Measurements from ENCODE around the gene GABRG3. TPM values are rescaled to one million over a fixed set of nuclear protein-coding genes. Genes with fewer than 3 reads are reported as not detected.

Gene GABRG3
- total RNA-seq, 4 donors from 2014 or later: not detected

DNA sequence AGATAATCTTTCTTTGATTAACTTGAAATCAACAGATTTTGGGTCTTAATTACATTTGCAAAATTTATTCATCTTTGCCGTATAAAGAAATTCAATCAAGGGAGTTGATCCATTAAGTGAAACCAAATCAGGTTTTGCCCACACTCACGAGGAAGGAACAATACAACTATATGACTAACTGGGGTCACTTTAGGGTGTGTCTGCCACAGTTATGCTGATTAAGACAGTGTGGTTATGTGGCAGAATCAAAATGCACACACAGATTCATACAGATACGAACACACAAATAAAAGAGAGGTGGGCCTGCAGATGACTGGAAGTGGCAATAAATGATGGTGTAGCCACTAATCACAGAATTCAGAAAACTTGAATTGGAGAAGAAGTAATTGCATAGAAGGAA, 543.5 kb downstream of the GABRG3 start:
- TF ChIP-seq, protein P1, sequence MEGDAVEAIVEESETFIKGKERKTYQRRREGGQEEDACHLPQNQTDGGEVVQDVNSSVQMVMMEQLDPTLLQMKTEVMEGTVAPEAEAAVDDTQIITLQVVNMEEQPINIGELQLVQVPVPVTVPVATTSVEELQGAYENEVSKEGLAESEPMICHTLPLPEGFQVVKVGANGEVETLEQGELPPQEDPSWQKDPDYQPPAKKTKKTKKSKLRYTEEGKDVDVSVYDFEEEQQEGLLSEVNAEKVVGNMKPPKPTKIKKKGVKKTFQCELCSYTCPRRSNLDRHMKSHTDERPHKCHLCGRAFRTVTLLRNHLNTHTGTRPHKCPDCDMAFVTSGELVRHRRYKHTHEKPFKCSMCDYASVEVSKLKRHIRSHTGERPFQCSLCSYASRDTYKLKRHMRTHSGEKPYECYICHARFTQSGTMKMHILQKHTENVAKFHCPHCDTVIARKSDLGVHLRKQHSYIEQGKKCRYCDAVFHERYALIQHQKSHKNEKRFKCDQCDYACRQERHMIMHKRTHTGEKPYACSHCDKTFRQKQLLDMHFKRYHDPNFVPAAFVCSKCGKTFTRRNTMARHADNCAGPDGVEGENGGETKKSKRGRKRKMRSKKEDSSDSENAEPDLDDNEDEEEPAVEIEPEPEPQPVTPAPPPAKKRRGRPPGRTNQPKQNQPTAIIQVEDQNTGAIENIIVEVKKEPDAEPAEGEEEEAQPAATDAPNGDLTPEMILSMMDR (IDR thresholded peaks at IDR 0.05): no peak
- DNase-seq (ENCODE audit: low spot score) (no peak), ATAC-seq (ENCODE audit: low FRiP score) (no peak)

DNA sequence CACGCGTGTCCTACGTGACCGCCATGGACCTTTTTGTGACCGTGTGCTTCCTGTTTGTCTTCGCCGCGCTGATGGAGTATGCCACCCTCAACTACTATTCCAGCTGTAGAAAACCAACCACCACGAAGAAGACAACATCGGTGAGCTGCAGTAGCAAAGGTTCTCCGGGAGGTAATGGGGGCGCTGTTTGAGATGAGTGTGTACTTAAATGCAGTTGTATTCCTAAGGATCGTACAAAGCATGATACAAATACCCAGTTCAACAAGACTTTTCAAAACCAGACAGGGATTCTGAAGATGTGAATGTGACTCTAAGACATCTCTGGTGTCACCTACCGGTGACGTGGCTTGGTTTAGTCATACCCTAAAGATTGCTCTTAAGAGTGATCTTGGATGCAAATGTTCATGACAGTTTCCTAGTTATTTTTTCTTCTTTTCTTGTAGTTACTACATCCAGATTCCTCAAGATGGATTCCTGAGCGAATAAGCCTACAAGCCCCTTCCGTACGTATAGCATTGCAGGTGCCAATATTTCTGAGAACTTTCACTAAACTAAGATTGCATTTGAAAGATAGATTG, 556.6 kb downstream of the GABRG3 start:
- ATAC-seq (ENCODE audit: low FRiP score): no peak
- DNase-seq (ENCODE audit: low spot score): no peak
- TF ChIP-seq, protein P1 (IDR thresholded peaks at IDR 0.05): no peak

DNA sequence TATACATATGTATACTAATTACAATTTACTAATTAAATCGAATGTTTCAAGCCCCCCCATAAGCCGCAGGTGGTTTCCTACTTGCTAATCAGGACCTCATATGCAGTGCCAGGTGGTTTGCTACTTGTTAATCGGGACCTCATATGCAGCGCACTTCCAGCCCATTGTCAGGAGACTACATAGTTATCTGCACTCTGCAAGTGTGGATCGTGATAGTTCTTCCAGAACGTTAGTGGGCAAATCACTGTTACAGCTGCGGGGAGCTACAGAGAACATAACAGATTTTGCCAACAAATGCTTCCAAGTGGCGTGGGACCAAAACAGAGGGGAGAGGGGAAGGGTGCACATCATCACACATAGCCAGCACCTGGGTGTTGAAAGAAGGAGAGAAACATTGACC, 558.4 kb downstream of the GABRG3 start:
- DNase-seq (ENCODE audit: low spot score) (no peak), ATAC-seq (ENCODE audit: low FRiP score) (no peak)
- TF ChIP-seq, protein P1 (IDR thresholded peaks at IDR 0.05): no peak

DNA sequence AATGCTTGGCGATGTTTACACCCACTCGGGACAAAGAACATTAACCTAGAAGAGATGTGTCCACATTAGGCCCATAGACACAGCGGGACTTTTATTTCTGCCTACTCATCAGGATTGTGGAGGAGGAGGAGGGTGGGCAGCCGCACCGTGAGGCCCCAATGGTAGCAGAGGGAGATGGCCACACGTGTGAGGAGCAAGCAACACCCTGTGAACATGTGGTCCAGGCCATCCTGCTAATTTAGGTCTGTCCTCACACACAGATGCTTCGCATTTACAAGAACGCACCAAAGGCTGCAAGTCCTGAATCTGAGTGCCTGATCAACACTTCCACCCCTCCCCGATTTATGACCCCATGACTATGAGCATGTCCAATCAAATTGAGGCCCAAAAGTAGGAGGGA, 560.0 kb downstream of the GABRG3 start:
- ATAC-seq (ENCODE audit: low FRiP score): no peak
- TF ChIP-seq, protein P1 (IDR thresholded peaks at IDR 0.05): no peak
- DNase-seq (ENCODE audit: low spot score): no peak

DNA sequence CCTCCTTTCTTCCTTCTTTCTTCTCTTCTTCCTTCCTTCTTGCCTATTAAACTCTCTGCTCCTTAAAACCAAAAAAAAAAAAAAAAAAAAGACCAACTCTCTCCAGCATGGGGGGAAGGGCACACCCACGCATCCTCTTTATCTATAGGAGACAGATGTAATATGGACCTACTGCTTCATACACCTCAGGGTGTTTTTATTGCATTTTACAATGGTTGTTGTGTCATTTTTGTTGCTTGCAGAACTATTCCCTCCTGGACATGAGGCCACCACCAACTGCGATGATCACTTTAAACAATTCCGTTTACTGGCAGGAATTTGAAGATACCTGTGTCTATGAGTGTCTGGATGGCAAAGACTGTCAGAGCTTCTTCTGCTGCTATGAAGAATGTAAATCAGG, 561.4 kb downstream of the GABRG3 start:
- ATAC-seq (ENCODE audit: low FRiP score): no peak
- TF ChIP-seq, protein P1 (IDR thresholded peaks at IDR 0.05): no peak
- DNase-seq (ENCODE audit: low spot score): no peak

DNA sequence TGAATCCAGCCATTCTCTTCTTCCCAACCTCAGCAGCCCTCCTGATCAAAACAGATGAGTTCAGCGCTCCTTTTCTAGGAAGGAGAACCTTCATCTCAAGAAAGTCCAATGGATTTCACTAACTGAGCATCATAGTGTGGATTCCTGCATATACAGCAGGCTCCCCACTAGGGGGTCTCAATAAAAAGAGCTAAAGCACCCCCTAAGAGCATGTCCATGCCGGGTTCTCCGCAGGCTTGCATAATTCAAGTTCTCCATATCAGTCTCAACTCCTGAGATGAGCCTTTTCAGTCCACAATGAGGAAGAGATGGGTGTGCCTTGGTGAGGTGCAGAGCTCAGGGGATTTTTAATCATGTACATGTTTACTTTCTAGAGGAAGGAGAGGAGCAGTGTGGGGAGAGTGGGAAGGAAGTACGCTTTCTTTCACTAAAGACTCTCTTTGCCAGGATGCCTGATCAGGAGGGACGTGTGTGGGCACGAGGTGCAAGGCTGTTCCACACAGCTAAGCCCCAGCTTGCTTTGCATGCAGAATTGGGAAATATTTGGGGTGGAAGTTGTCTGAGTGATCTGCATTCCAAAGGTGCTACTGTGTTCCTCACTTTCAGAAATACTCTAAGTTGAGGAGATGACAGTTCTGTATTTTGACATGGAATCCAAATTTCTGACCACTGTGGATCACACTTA, 564.6 kb downstream of the GABRG3 start:
- DNase-seq (ENCODE audit: low spot score): no peak
- TF ChIP-seq, protein P1 (IDR thresholded peaks at IDR 0.05): no peak
- no peak for ATAC-seq (ENCODE audit: low FRiP score)

DNA sequence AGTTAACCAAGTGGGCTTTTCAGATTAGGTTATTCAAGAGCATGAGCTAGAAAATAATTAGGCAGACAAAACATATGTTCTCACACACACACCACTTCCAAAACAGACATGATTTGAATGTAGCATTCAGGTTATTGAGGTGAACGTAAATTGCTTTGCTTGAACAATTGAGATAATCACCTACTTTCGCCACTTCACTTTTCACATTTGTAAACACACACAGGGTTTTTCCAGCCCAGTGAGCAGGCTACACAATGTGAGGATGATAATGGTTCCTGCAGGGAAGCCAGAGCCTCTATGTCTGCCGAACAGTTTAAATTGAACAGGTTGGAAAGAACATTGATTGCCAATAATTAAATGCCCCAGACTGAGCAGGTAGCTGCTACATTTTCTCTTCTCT, 567.3 kb downstream of the GABRG3 start:
- DNase-seq (ENCODE audit: low spot score) (no peak), ATAC-seq (ENCODE audit: low FRiP score) (no peak)
- TF ChIP-seq, protein P1 (IDR thresholded peaks at IDR 0.05): no peak
